Left renal cortex interstitium (tissue), 4 donors: Measurements from ENCODE around the gene PHC3. TPM values are rescaled to one million over a fixed set of nuclear protein-coding genes. Genes with fewer than 3 reads are reported as not detected.
"Not testable (repeated sequence)": the region's sequence is repeated elsewhere in the genome, so short reads cannot be mapped to it uniquely, and the experiment has no call there.

Source experiments
- DNase-seq, 4 donors: peaks; one replicate each; pipeline ENCODE4 v3.0.0-alpha.2; 2013; ENCODE audit warnings: low read depth in 4 of 4, low spot score in 2 of 4, missing footprints in 1 of 4
- polyA plus RNA-seq, 4 donors: library from polyadenylated mRNA; unstranded; fragments of 120-200 nt; gene quantifications; one replicate each; pipeline ENCODE4 v1.2.1, GENCODE V29; 2013; ENCODE audit not compliant: insufficient read length in 4 of 4

PHC3 gene
- polyA plus RNA-seq, 4 donors = 18.2 to 44.6 (median 29.1) TPM

- no peak for DNase-seq
Measured at GRCh38 chr3:170196833-170197232, 15.3 kb upstream of the PHC3 start.

- DNase-seq = not testable (repeated sequence)
Measured at GRCh38 chr3:170195759-170196158, 14.2 kb upstream of the PHC3 start.

- DNase-seq = no peak
Measured at GRCh38 chr3:170189398-170190256, 8.1 kb upstream of the PHC3 start.

- peak in 2 of 4 donors; percentile 34 to 75 for DNase-seq
Measured at GRCh38 chr3:170180079-170180907, 1.2 kb downstream of the PHC3 start.

- DNase-seq = no peak
Measured at GRCh38 chr3:170179432-170179831, 2.1 kb downstream of the PHC3 start.

- DNase-seq = no peak
Measured at GRCh38 chr3:170178651-170179050, 2.9 kb downstream of the PHC3 start.

- DNase-seq = no peak
Measured at GRCh38 chr3:170171563-170171962, 10.0 kb downstream of the PHC3 start.

- DNase-seq = no peak
Measured at GRCh38 chr3:170164717-170165116, 16.8 kb downstream of the PHC3 start.

- no peak for DNase-seq
Measured at GRCh38 chr3:170163956-170164645, 17.4 kb downstream of the PHC3 start.

- DNase-seq = no peak
Measured at GRCh38 chr3:170162630-170163029, 18.9 kb downstream of the PHC3 start.

- DNase-seq = no peak
Measured at GRCh38 chr3:170162052-170162451, 19.5 kb downstream of the PHC3 start.

- DNase-seq = no peak
Measured at GRCh38 chr3:170159933-170160332, 21.6 kb downstream of the PHC3 start.

- no peak for DNase-seq
Measured at GRCh38 chr3:170159459-170159858, 22.1 kb downstream of the PHC3 start.

- DNase-seq = no peak
Measured at GRCh38 chr3:170155604-170156003, 25.9 kb downstream of the PHC3 start.

- no peak for DNase-seq
Measured at GRCh38 chr3:170154569-170155143, 26.9 kb downstream of the PHC3 start.

GRCh38 chr3:170154084-170154483 lies 27.4 kb downstream of the PHC3 start:
- no peak for DNase-seq

- no peak for DNase-seq
Measured at GRCh38 chr3:170151536-170151935, 30.0 kb downstream of the PHC3 start.

GRCh38 chr3:170149016-170149415 lies 32.5 kb downstream of the PHC3 start:
- DNase-seq = no peak

- no peak for DNase-seq
Measured at GRCh38 chr3:170145278-170145677, 36.3 kb downstream of the PHC3 start.

- DNase-seq = no peak
Measured at GRCh38 chr3:170144437-170144843, 37.1 kb downstream of the PHC3 start.

- no peak for DNase-seq
Measured at GRCh38 chr3:170142373-170142772, 39.2 kb downstream of the PHC3 start.
